ENCODE results near the gene CEP112. TPM values are rescaled to one million over a fixed set of nuclear protein-coding genes. Genes with fewer than 3 reads are reported as not detected.

Gene CEP112
- total RNA-seq, 6 experiments from 2014 or later = 5.3 to 7.7 (median 6.9) TPM

GRCh38 chr17:65589321-65589720 is 602.6 kb downstream of the CEP112 start:
- no peaks in the 10 kb centered on the region for H3K9me3 Mint-ChIP-seq
- no peak for TF ChIP-seq CTCF (IDR thresholded peaks at IDR 0.05)
- no peak overlapping the region for H3K4me3 Mint-ChIP-seq
- peaks cover 9% of the 10 kb centered on the region for H3K4me1 Mint-ChIP-seq (ENCODE audit: low read depth)
- H3K36me3 Mint-ChIP-seq (ENCODE audit: low read depth) = no peaks in the 10 kb centered on the region
- H3K27me3 Mint-ChIP-seq (ENCODE audit: insufficient read depth) = peaks cover 5% of the 10 kb centered on the region
- DNase-seq = no peak
- no peak overlapping the region for H3K27ac Mint-ChIP-seq

GRCh38 chr17:65588181-65588808 is 603.6 kb downstream of the CEP112 start:
- peaks cover 8% of the 10 kb centered on the region for H3K27me3 Mint-ChIP-seq (ENCODE audit: insufficient read depth)
- no peak overlapping the region for H3K4me3 Mint-ChIP-seq
- no peaks in the 10 kb centered on the region for H3K9me3 Mint-ChIP-seq
- no peaks in the 10 kb centered on the region for H3K4me1 Mint-ChIP-seq (ENCODE audit: low read depth)
- H3K27ac Mint-ChIP-seq = no peak overlapping the region
- H3K36me3 Mint-ChIP-seq (ENCODE audit: low read depth) = no peaks in the 10 kb centered on the region
- TF ChIP-seq CTCF (IDR thresholded peaks at IDR 0.05) = no peak
- no peak for DNase-seq

- TF ChIP-seq CTCF (IDR thresholded peaks at IDR 0.05) = no peak
- Mint-ChIP-seq H3K9me3 (no peaks in the 10 kb centered on the region), H3K4me1 (ENCODE audit: low read depth) (no peaks in the 10 kb centered on the region), H3K27me3 (ENCODE audit: insufficient read depth) (peaks cover 8% of the 10 kb centered on the region), H3K36me3 (ENCODE audit: low read depth) (no peaks in the 10 kb centered on the region), H3K4me3 (no peak overlapping the region), H3K27ac (no peak overlapping the region)
- no peak for DNase-seq
These were observed 604.3 kb downstream of the CEP112 start for GRCh38 chr17:65587534-65588180.

GRCh38 chr17:65586899-65587298 is 605.0 kb downstream of the CEP112 start:
- peaks cover 12% of the 10 kb centered on the region for H3K27me3 Mint-ChIP-seq (ENCODE audit: insufficient read depth)
- H3K9me3 Mint-ChIP-seq = no peaks in the 10 kb centered on the region
- no peak for DNase-seq
- H3K4me1 Mint-ChIP-seq (ENCODE audit: low read depth) = no peaks in the 10 kb centered on the region
- TF ChIP-seq CTCF (IDR thresholded peaks at IDR 0.05) = no peak
- no peak overlapping the region for H3K4me3 Mint-ChIP-seq
- no peak overlapping the region for H3K27ac Mint-ChIP-seq
- H3K36me3 Mint-ChIP-seq (ENCODE audit: low read depth) = no peaks in the 10 kb centered on the region

Other genes with a start within 250 kb of the CEP112 start
- not detected for gene APOH, start 37.3 kb upstream of the CEP112 start, total RNA-seq (2021; fragmentation: NEBNext Ultra II Directional; extraction: Animal tissue kit (Norgen Biotek cat#: 25700))
- 100 to 1,000 TPM in 2 of 6 experiments, 10 to 100 TPM in 4; 81.2 to 106 (median 92.9) TPM for gene PRKCA, start 110.5 kb upstream of the CEP112 start, total RNA-seq (2021; fragmentation: NEBNext Ultra II Directional; extraction: Animal tissue kit (Norgen Biotek cat#: 25700))

All from HFFc6 (cell line).